Mesenteric fat pad (tissue), 1 donor: ENCODE data around the gene RND3. TPM values are rescaled to one million over a fixed set of nuclear protein-coding genes. Genes with fewer than 3 reads are reported as not detected.

Experiments used
- DNase-seq: peaks from one replicate; pipeline ENCODE4 v3.0.0-alpha.2; 2020; ENCODE audit warnings: low spot score
- long read RNA-seq: library from polyadenylated mRNA; unstranded; transcript quantifications from one replicate; pipeline ENCODE4 v2.0.0, GENCODE V29; 2020
- total RNA-seq: library from RNA; stranded (reverse); fragmentation: NEBNext Ultra II Directional; extraction: Animal tissue kit (Norgen Biotek cat#: 25700); gene quantifications from one replicate; pipeline ENCODE4 v1.2.1, GENCODE V29; 2021
- donor health status: DM: yes; HTN: yes; CAD: no.

RND3 gene
- 225 TPM for total RNA-seq
- long read RNA-seq, transcript RND3-201 (6 exons, 2,711 nt) = major isoform, 158 of 197 reads
- long read RNA-seq, transcript RND3-202 (5 exons, 2,777 nt) = minor isoform, 7 of 197 reads
- long read RNA-seq, partial matches to known transcripts = 0 of 197 reads
- long read RNA-seq, other reads (novel, unspliced or antisense) = 28 of 197 reads

DNA sequence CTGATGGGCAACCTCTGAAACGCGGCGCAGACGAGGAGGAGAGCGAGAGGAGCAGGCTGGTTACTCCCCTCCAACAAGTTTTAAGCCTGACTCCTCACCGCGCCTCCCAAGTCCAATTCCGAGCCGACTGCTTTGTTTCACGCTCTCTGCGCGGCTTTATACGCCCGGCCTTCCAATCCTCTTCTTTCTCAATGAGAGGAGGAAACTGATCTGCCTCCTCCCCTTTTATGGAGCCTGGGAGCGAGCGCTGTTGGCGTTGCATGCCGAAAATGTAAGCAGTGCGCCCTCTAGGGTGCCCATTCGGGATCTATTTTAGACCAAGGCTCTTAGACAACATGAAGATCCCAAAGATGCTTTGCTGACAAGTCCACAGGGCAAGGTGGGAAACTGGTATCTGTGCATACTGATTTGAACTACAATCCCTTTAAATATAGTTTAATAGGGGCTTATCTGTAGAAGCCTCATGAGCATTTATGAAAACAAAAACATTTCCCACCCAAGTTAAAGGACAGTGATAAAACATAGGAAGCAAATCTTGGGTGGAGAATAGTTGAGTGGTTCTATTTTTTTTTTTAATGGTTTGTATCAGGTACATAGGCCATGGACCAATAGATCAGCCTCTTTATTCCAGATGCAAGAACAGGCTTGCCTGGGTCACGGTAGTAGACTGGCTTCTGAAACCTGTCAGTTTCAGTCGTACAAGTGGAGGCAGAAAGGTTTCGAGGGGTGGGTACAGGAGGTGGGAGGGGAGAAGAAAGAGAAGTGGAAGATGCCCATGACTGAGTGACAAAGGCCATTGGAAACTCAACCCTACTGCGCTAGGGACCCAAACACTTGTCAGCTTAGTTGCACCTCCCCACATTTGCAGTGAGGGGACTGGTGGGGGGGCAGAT is at the start of gene RND3:
TSS of gene RND3 (minus strand) at position 131 of the 893 bp plus-strand sequence. CDS start 250 bp downstream, outside the sequence.
- DNase-seq = peak; percentile 98

- DNase-seq = no peak
Observed at GRCh38 chr2:150535176-150535575, 47.7 kb upstream of the RND3 start.

DNA sequence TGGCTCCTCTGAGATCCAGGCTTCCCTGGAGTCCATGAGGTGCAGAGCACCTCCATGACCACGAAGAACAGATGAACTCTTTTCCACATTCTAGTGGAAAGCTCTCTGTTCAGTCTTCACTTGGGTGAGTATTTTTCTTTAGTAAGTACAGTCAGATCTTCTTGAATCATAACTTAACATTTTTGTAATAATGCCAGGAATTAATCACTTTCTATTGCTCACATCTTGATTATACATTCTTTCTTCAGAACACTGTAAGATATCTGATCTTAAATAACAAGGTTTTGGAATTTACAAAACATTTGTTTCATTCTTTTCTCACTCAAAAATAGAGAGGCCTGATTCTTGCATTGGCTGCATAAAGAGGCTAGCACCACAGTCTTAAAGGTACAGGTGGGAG is 45.4 kb upstream of the RND3 start:
- DNase-seq = no peak

DNA sequence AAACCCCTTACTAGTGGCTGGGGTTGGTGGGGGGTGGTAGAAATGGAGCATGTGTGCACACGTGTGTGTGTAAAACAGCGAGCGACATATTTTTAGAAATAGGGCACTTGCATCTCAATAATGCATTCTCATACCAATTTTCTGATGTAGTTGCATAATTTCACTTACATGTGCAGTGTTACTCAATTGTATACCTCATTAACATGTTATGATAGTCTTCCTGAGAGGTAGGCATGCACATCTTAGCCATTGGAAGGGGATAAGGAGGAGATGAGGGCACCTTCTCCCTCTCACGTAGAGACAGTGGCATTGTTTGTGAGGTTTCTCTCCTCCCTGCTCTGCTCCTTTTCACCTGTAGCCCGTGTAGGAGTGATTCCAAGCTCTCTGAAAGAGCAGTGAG is 44.6 kb upstream of the RND3 start:
- no peak for DNase-seq

GRCh38 chr2:150531591-150531990 is 44.1 kb upstream of the RND3 start:
- no peak for DNase-seq

DNA sequence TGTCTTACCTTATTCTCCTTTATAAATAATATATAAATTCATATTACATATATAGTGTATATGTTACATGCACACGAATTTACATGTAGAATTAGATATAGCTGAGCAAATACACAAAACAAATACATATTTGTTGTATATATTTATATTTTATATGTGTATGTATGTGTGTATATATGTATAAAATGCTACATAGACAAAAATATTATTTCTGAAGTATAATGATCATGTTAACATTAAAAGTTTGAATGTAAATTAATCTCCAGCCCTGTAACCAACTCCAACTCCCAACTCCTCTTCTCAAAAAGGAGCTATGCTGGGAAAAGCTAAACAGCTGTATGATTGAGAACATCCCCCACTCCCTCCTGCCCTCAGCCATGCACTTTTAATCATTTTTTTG is 42.7 kb upstream of the RND3 start:
- no peak for DNase-seq

- no peak for DNase-seq
Observed at GRCh38 chr2:150528861-150529801, 41.7 kb upstream of the RND3 start.

DNA sequence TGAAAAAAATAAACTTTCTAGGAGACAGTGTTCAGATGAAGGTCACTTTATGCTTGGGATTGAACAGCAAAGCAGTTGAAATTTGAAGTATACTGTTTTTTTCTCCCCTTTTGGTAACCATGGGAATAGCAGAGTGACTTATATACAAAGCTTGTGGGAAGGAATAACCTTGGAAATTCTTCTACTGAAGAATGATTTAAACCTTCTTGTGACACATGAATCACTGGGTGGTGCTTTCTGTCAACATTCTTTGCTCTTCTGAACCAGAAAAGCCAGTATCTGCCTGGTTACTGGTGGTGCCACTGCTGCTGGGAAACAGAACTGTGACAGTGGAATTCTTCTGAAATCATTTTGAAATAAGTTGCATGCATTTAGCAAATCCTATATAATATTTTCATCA is 39.4 kb upstream of the RND3 start:
- no peak for DNase-seq

GRCh38 chr2:150526006-150526405 is 38.5 kb upstream of the RND3 start:
- DNase-seq = no peak

GRCh38 chr2:150522269-150522668 is 34.8 kb upstream of the RND3 start:
- no peak for DNase-seq

GRCh38 chr2:150520887-150521664 is 33.6 kb upstream of the RND3 start:
- DNase-seq = no peak

DNA sequence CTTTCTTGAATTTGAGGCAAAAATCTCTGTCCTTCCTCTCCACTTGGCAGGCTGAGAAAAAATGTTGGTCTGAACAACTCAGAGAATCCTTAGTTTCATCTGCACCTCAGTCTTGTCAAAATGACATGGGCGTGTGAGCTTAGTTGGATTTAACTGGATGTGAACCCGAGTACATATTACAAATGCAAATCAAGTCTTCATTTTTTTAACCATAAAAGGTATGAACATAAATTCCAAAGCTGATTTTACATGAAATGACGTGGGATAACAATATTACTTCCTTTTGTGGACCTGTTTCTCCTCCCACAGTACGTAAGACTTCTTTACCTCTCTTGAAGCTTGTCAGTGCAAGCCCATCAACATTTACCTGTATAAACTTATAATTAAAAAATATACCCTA is 32.6 kb upstream of the RND3 start:
- DNase-seq = no peak

- no peak for DNase-seq
Observed at GRCh38 chr2:150517951-150518680, 30.6 kb upstream of the RND3 start.

DNA sequence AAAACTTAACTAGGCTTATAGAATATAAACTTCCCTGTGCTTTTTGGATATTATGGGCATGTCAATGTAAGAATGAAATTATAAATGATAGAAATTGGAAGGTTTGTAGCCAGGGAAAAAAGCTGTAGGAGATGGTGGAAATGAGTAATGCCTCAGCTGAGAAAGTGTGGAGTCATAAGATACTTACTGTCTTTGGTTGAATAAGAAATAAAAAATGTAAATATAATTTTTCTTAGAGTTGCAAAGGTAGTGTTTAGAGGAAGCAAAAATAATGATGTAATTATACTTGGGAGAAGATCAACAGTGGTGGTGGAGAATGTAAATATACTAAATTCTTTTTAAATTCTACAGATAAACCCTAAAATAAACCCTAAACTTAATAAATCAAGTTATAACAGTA is 26.2 kb upstream of the RND3 start:
- DNase-seq = no peak

GRCh38 chr2:150508497-150509137 is 21.1 kb upstream of the RND3 start:
- no peak for DNase-seq

- no peak for DNase-seq
Observed at GRCh38 chr2:150507071-150507470, 19.6 kb upstream of the RND3 start.

GRCh38 chr2:150505178-150505577 is 17.7 kb upstream of the RND3 start:
- DNase-seq = no peak

- no peak for DNase-seq
Observed at GRCh38 chr2:150495993-150496627, 8.6 kb upstream of the RND3 start.

DNA sequence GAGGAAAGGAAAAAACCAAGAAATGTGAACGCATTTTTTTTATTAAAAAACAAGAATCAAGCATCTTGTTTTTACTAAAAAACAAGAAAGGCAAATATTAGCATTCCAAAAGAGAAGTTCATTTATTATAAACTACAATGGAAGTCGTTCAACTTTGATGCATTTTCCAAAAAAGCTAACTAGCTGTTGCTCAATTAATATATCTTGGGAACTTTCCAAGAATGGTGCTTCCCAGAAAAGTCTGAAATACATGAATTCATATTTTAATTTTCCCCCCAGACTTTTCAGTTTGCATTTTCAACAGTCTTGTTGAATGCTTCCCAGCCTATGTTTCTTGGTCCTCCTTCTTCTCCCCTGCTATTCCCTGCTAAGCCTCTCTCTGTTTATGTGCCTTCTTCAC is 7.5 kb upstream of the RND3 start:
- no peak for DNase-seq
